ENCODE data around the gene ZGLP1.

ZGLP1 gene

DNA sequence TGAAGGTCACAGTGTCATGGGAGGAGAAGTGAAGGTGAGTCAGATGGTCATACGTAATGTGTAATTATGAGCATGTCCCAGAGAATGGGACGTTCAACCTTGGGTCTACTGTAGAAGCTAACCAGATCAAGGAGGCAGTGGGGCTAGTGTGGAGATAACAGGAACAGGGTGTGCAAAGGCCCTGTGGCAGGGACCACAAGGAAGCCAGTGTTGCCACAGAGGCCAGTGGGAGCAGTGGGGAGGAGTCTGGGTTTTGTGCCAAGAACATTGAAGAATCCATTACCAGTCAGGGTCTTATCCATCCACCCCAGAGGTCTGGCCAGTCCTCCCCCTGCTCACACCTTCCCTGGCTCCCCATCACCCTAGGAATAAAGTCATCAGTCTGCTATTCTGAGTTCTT lies 54.3 kb downstream of the ZGLP1 start:
- DNase-seq (ENCODE audit: extremely low read depth in 1 of 2, low read depth in 1 of 2): no peak

Data from stimulated activated CD8-positive, alpha-beta memory T cell treated with anti-CD3 and anti-CD28 coated beads, Interleukin-7, amount 100 ng/mL, for 48 hours (primary cell).